ENCODE results near the gene MYO1F. TPM values are rescaled to one million over a fixed set of nuclear protein-coding genes. Genes with fewer than 3 reads are reported as not detected.
A peak's percentile ranks its signal among the peaks of the same experiment; 100 is the strongest.

MYO1F gene
- total and polyA plus RNA-seq, 12 donors, result 1.7 to 62.5 (median 19.4) TPM

- 79 to 91% (median 85%) methylated on average over 13 to 22 of the region's 22 CpGs for WGBS, 4 donors
- peak overlapping the region in 2 of 5 donors; percentile 99 for H3K27ac ChIP-seq
- H3K4me3 ChIP-seq, result no peak overlapping the region
- peaks cover 13 to 20% of the 10 kb centered on the region in 2 donors for H3K4me1 ChIP-seq (replicated peaks in 1 of 2)
- no peak for DNase-seq
- TF ChIP-seq POLR2A (IDR thresholded peaks at IDR 0.05) (no peak), CTCF (IDR thresholded peaks at IDR 0.05) (no peak)
- no peaks in the 10 kb centered on the region for H3K27me3 ChIP-seq
- intact Hi-C loops (cut with DNase I), result no loop called here
- H3K36me3 ChIP-seq (replicated peaks in 1 of 2), result peaks cover 0 to 3% of the 10 kb centered on the region in 2 donors
- no peaks in the 10 kb centered on the region for H3K9me3 ChIP-seq (replicated peaks in 1 of 3)
Observed at GRCh38 chr19:8512115-8512967, 64.9 kb downstream of the MYO1F start.

- DNase-seq, result no peak
- Histone ChIP-seq H3K36me3 (replicated peaks in 1 of 2) (peaks cover 0 to 3% of the 10 kb centered on the region in 2 donors), H3K27ac (no peak overlapping the region), H3K4me3 (no peak overlapping the region), H3K4me1 (replicated peaks in 1 of 2) (peaks cover 13 to 21% of the 10 kb centered on the region in 2 donors), H3K9me3 (replicated peaks in 1 of 3) (no peaks in the 10 kb centered on the region), H3K27me3 (no peaks in the 10 kb centered on the region)
- WGBS, 4 donors, result 67 to 85% (median 71%) methylated on average over 8 to 45 of the region's 45 CpGs
- intact Hi-C loops (cut with DNase I), result no loop called here
- TF ChIP-seq CTCF (IDR thresholded peaks at IDR 0.05), result no peak
- no peak for TF ChIP-seq POLR2A (IDR thresholded peaks at IDR 0.05)
Observed at GRCh38 chr19:8511573-8512101, 65.6 kb downstream of the MYO1F start.

- H3K27me3 ChIP-seq, result no peaks in the 10 kb centered on the region
- intact Hi-C loops (cut with DNase I), result no loop called here
- no peaks in the 10 kb centered on the region for H3K9me3 ChIP-seq (replicated peaks in 1 of 3)
- TF ChIP-seq CTCF (IDR thresholded peaks at IDR 0.05), result no peak
- TF ChIP-seq POLR2A (IDR thresholded peaks at IDR 0.05), result no peak
- no peak for DNase-seq
- no peak overlapping the region for H3K27ac ChIP-seq
- peaks cover 0 to 3% of the 10 kb centered on the region in 2 donors for H3K36me3 ChIP-seq (replicated peaks in 1 of 2)
- no peak overlapping the region for H3K4me3 ChIP-seq
- WGBS, 4 donors, result 77 to 85% (median 81%) methylated on average over 8 to 52 of the region's 52 CpGs
- peaks cover 19 to 30% of the 10 kb centered on the region in 2 donors for H3K4me1 ChIP-seq (replicated peaks in 1 of 2)
Observed at GRCh38 chr19:8510589-8511115, 66.6 kb downstream of the MYO1F start.

- peak overlapping the region in 1 of 4 donors; percentile 60 for H3K4me3 ChIP-seq
- peak in 2 of 7 donors; percentile 57 to 59 for DNase-seq
- peaks cover 11 to 12% of the 10 kb centered on the region in 2 donors for H3K4me1 ChIP-seq (replicated peaks in 1 of 2)
- WGBS, 4 donors, result 19 to 30% (median 23%) methylated on average over 11 to 18 of the region's 18 CpGs
- intact Hi-C loops (cut with DNase I), result loop anchor here (5.0 to 10.0 kb wide), 3 partner anchors 94 to 154 kb away; partner anchors contain the start of gene MARCHF2 (in 2 of the 2)
- TF ChIP-seq POLR2A (IDR thresholded peaks at IDR 0.05), result no peak
- peak in 3 of 6 experiments; percentile 3 to 43 (median 32) for TF ChIP-seq CTCF (IDR thresholded peaks at IDR 0.05)
- no peaks in the 10 kb centered on the region for H3K27me3 ChIP-seq
- H3K27ac ChIP-seq, result peak overlapping the region in 2 of 5 donors; percentile 6 to 24
- H3K9me3 ChIP-seq (replicated peaks in 1 of 3), result no peaks in the 10 kb centered on the region
- H3K36me3 ChIP-seq (replicated peaks in 1 of 2), result peaks cover 0 to 3% of the 10 kb centered on the region in 2 donors
Observed at GRCh38 chr19:8506402-8506957, 70.8 kb downstream of the MYO1F start.
